ENCODE results near the gene LIX1L. TPM values are rescaled to one million over a fixed set of nuclear protein-coding genes. Genes with fewer than 3 reads are reported as not detected.

Gene LIX1L
- total RNA-seq, 1 donor from 2014 or later = 16.2 TPM

- Histone ChIP-seq H3K27me3 (ENCODE audit: control insufficient read depth in 3 of 3, insufficient read depth in 3 of 3, low read length in 3 of 3) (no peaks in the 10 kb centered on the region), H3K36me3 (ENCODE audit: control insufficient read depth in 3 of 3, insufficient read depth in 3 of 3, low read length in 3 of 3) (no peaks in the 10 kb centered on the region), H3K9me3 (ENCODE audit: control insufficient read depth in 3 of 3, low read length in 3 of 3) (no peaks in the 10 kb centered on the region), H3K9ac (ENCODE audit: low read depth in 1 of 3, low read length in 3 of 3) (peak overlapping the region; percentile 85 to 96 (median 94)), H3K27ac (ENCODE audit: low read depth, low read length) (peak overlapping the region; percentile 71), H3K4me1 (ENCODE audit: control insufficient read depth in 3 of 3, insufficient read depth in 3 of 3, low read length in 3 of 3) (peaks cover 54 to 58% (median 55%) of the 10 kb centered on the region in 3 donors), H3K4me3 (ENCODE audit: low read length in 3 of 3) (peak overlapping the region; percentile 79 to 95 (median 92))
Measured at GRCh38 chr1:145963265-145964019, 5.6 kb upstream of the LIX1L start.

GRCh38 chr1:145962157-145963102, 4.6 kb upstream of the LIX1L start:
- Histone ChIP-seq H3K36me3 (ENCODE audit: control insufficient read depth in 3 of 3, insufficient read depth in 3 of 3, low read length in 3 of 3) (no peaks in the 10 kb centered on the region), H3K27me3 (ENCODE audit: control insufficient read depth in 3 of 3, insufficient read depth in 3 of 3, low read length in 3 of 3) (no peaks in the 10 kb centered on the region), H3K9me3 (ENCODE audit: control insufficient read depth in 3 of 3, low read length in 3 of 3) (no peaks in the 10 kb centered on the region), H3K4me3 (ENCODE audit: low read length in 3 of 3) (peak overlapping the region; percentile 79 to 87 (median 86)), H3K27ac (ENCODE audit: low read depth, low read length) (peak overlapping the region; percentile 71), H3K4me1 (ENCODE audit: control insufficient read depth in 3 of 3, insufficient read depth in 3 of 3, low read length in 3 of 3) (peaks cover 58 to 63% (median 60%) of the 10 kb centered on the region in 3 donors), H3K9ac (ENCODE audit: low read depth in 1 of 3, low read length in 3 of 3) (peak overlapping the region; percentile 79 to 94 (median 85))

GRCh38 chr1:145961425-145962156, 3.8 kb upstream of the LIX1L start:
- peak overlapping the region; percentile 79 to 87 (median 82) for H3K9ac ChIP-seq (ENCODE audit: low read depth in 1 of 3, low read length in 3 of 3)

GRCh38 chr1:145961109-145961424, 3.2 kb upstream of the LIX1L start:
- no peaks in the 10 kb centered on the region for H3K36me3 ChIP-seq (ENCODE audit: control insufficient read depth in 3 of 3, insufficient read depth in 3 of 3, low read length in 3 of 3)
- no peaks in the 10 kb centered on the region for H3K9me3 ChIP-seq (ENCODE audit: control insufficient read depth in 3 of 3, low read length in 3 of 3)
- H3K27me3 ChIP-seq (ENCODE audit: control insufficient read depth in 3 of 3, insufficient read depth in 3 of 3, low read length in 3 of 3) = no peaks in the 10 kb centered on the region

More at GRCh38 chr1:145961425-145962156, 3.8 kb upstream of the LIX1L start:
- H3K27me3 ChIP-seq (ENCODE audit: control insufficient read depth in 3 of 3, insufficient read depth in 3 of 3, low read length in 3 of 3) = no peaks in the 10 kb centered on the region
- no peaks in the 10 kb centered on the region for H3K9me3 ChIP-seq (ENCODE audit: control insufficient read depth in 3 of 3, low read length in 3 of 3)
- peak overlapping the region; percentile 10 for H3K27ac ChIP-seq (ENCODE audit: low read depth, low read length)
- H3K4me3 ChIP-seq (ENCODE audit: low read length in 3 of 3) = peak overlapping the region; percentile 79 to 87 (median 86)
- H3K36me3 ChIP-seq (ENCODE audit: control insufficient read depth in 3 of 3, insufficient read depth in 3 of 3, low read length in 3 of 3) = no peaks in the 10 kb centered on the region
- H3K4me1 ChIP-seq (ENCODE audit: control insufficient read depth in 3 of 3, insufficient read depth in 3 of 3, low read length in 3 of 3) = peaks cover 60 to 68% (median 62%) of the 10 kb centered on the region in 3 donors

DNA sequence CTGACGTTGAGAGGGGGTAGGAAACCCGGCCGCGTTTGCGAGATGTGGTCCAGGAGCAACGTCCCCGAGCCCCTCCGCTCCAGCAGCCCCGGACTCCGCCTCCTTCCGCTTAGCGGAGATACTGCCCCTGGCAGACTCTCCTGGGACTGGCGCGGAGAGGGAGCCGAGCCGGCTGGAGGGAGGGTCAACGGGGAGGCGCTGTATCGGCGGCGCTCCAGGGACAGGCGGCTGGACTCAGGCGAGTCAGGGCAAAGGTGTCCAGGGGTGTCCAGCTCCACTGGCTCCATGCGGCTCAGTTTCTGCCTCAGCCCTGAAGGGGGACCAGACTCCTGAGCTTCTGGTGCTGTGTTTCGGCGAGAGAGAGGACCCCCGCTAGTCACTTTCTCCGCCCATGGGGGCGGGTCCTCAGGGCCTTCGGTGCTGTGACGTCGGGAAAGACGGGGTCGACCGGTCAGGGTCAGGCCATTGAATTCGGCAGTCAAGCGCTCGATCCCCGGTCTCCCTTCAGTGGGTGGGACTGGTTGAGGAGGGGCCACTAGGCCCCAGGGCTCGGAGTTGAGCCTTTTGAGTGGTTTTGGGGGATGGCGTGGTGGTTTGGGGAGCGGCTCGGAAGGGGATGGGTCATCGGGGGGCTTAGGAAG, 2.8 kb upstream of the LIX1L start:
- H3K4me1 ChIP-seq (ENCODE audit: control insufficient read depth in 3 of 3, insufficient read depth in 3 of 3, low read length in 3 of 3) = peaks cover 67 to 77% (median 73%) of the 10 kb centered on the region in 3 donors
- no peaks in the 10 kb centered on the region for H3K36me3 ChIP-seq (ENCODE audit: control insufficient read depth in 3 of 3, insufficient read depth in 3 of 3, low read length in 3 of 3)
- H3K27me3 ChIP-seq (ENCODE audit: control insufficient read depth in 3 of 3, insufficient read depth in 3 of 3, low read length in 3 of 3) = no peaks in the 10 kb centered on the region
- H3K9me3 ChIP-seq (ENCODE audit: control insufficient read depth in 3 of 3, low read length in 3 of 3) = no peaks in the 10 kb centered on the region
- peak overlapping the region; percentile 79 to 87 (median 86) for H3K4me3 ChIP-seq (ENCODE audit: low read length in 3 of 3)
- H3K27ac ChIP-seq (ENCODE audit: low read depth, low read length) = peak overlapping the region; percentile 77
- peak overlapping the region; percentile 79 to 87 (median 82) for H3K9ac ChIP-seq (ENCODE audit: low read depth in 1 of 3, low read length in 3 of 3)

More at GRCh38 chr1:145961109-145961424, 3.2 kb upstream of the LIX1L start:
- Histone ChIP-seq H3K4me3 (ENCODE audit: low read length in 3 of 3) (peak overlapping the region; percentile 79 to 87 (median 86)), H3K27ac (ENCODE audit: low read depth, low read length) (peak overlapping the region; percentile 77), H3K4me1 (ENCODE audit: control insufficient read depth in 3 of 3, insufficient read depth in 3 of 3, low read length in 3 of 3) (peaks cover 62 to 72% (median 68%) of the 10 kb centered on the region in 3 donors), H3K9ac (ENCODE audit: low read depth in 1 of 3, low read length in 3 of 3) (peak overlapping the region; percentile 79 to 87 (median 82))

GRCh38 chr1:145959957-145960467, 2.2 kb upstream of the LIX1L start:
- Histone ChIP-seq H3K4me1 (ENCODE audit: control insufficient read depth in 3 of 3, insufficient read depth in 3 of 3, low read length in 3 of 3) (peaks cover 73 to 78% (median 76%) of the 10 kb centered on the region in 3 donors), H3K9ac (ENCODE audit: low read depth in 1 of 3, low read length in 3 of 3) (peak overlapping the region in 2 of 3 donors; percentile 82 to 87), H3K9me3 (ENCODE audit: control insufficient read depth in 3 of 3, low read length in 3 of 3) (no peaks in the 10 kb centered on the region), H3K36me3 (ENCODE audit: control insufficient read depth in 3 of 3, insufficient read depth in 3 of 3, low read length in 3 of 3) (no peaks in the 10 kb centered on the region), H3K27ac (ENCODE audit: low read depth, low read length) (peak overlapping the region; percentile 77), H3K4me3 (ENCODE audit: low read length in 3 of 3) (peak overlapping the region; percentile 79 to 87 (median 86)), H3K27me3 (ENCODE audit: control insufficient read depth in 3 of 3, insufficient read depth in 3 of 3, low read length in 3 of 3) (no peaks in the 10 kb centered on the region)

- no peak overlapping the region for H3K4me3 ChIP-seq (ENCODE audit: low read length in 3 of 3)
- no peaks in the 10 kb centered on the region for H3K36me3 ChIP-seq (ENCODE audit: control insufficient read depth in 3 of 3, insufficient read depth in 3 of 3, low read length in 3 of 3)
- no peaks in the 10 kb centered on the region for H3K9me3 ChIP-seq (ENCODE audit: control insufficient read depth in 3 of 3, low read length in 3 of 3)
- H3K27ac ChIP-seq (ENCODE audit: low read depth, low read length) = peak overlapping the region; percentile 14
- H3K9ac ChIP-seq (ENCODE audit: low read depth in 1 of 3, low read length in 3 of 3) = no peak overlapping the region
- H3K27me3 ChIP-seq (ENCODE audit: control insufficient read depth in 3 of 3, insufficient read depth in 3 of 3, low read length in 3 of 3) = no peaks in the 10 kb centered on the region
- peaks cover 79 to 81% (median 81%) of the 10 kb centered on the region in 3 donors for H3K4me1 ChIP-seq (ENCODE audit: control insufficient read depth in 3 of 3, insufficient read depth in 3 of 3, low read length in 3 of 3)
Measured at GRCh38 chr1:145959333-145959732, 1.5 kb upstream of the LIX1L start.

GRCh38 chr1:145958734-145959133, 917 bp upstream of the LIX1L start:
- Histone ChIP-seq H3K27me3 (ENCODE audit: control insufficient read depth in 3 of 3, insufficient read depth in 3 of 3, low read length in 3 of 3) (no peaks in the 10 kb centered on the region), H3K36me3 (ENCODE audit: control insufficient read depth in 3 of 3, insufficient read depth in 3 of 3, low read length in 3 of 3) (no peaks in the 10 kb centered on the region), H3K9me3 (ENCODE audit: control insufficient read depth in 3 of 3, low read length in 3 of 3) (no peaks in the 10 kb centered on the region), H3K4me3 (ENCODE audit: low read length in 3 of 3) (peak overlapping the region in 1 of 3 donors; percentile 79), H3K27ac (ENCODE audit: low read depth, low read length) (no peak overlapping the region), H3K9ac (ENCODE audit: low read depth in 1 of 3, low read length in 3 of 3) (no peak overlapping the region), H3K4me1 (ENCODE audit: control insufficient read depth in 3 of 3, insufficient read depth in 3 of 3, low read length in 3 of 3) (peaks cover 78 to 82% (median 79%) of the 10 kb centered on the region in 3 donors)

Measured in skeletal muscle tissue (tissue), 4 donors.